GM12872 (cell line): ENCODE results near the gene OTC.

ENCODE experiments used
- CTCF ChIP-seq: IDR thresholded peaks from 3 replicates; pipeline ENCODE4 v1.5.1; 2011; ENCODE audit warnings: low read depth, mild to moderate bottlenecking, low read length, moderate library complexity; ENCODE audit not compliant: insufficient read depth

The OTC gene

GRCh38 chrX:38376747-38377146, 24.3 kb downstream of the OTC start:
- TF ChIP-seq CTCF, result no peak

- no peak for TF ChIP-seq CTCF
These were observed 26.7 kb downstream of the OTC start for GRCh38 chrX:38379088-38379487.

GRCh38 chrX:38382663-38383062, 30.3 kb downstream of the OTC start:
- no peak for TF ChIP-seq CTCF

GRCh38 chrX:38400389-38400910, 48.0 kb downstream of the OTC start:
- no peak for TF ChIP-seq CTCF

GRCh38 chrX:38402118-38402517, 49.7 kb downstream of the OTC start:
- no peak for TF ChIP-seq CTCF

GRCh38 chrX:38403834-38404233, 51.4 kb downstream of the OTC start:
- no peak for TF ChIP-seq CTCF

GRCh38 chrX:38407126-38407525, 54.7 kb downstream of the OTC start:
- TF ChIP-seq CTCF, result no peak
